Stimulated activated CD8-positive, alpha-beta memory T cell treated with anti-CD3 and anti-CD28 coated beads, Interleukin-7, amount 100 ng/mL, for 24 hours (primary cell): Measurements from ENCODE around the gene TMEM52B.
"Not testable (repeated sequence)": the region's sequence is repeated elsewhere in the genome, so short reads cannot be mapped to it uniquely, and the experiment has no call there.

Experiments
- DNase-seq: peaks from one replicate; pipeline ENCODE4 v3.0.0-alpha.2; 2020; ENCODE audit warnings: low read depth

TMEM52B gene

GRCh38 chr12:10211940-10212738 lies 33.3 kb downstream of the TMEM52B start:
- DNase-seq: peak; percentile 69

- DNase-seq: peak; percentile 50
Observed at GRCh38 chr12:10212739-10213131, 33.9 kb downstream of the TMEM52B start, which contains the start of gene GABARAPL1. GABARAPL1 (plus strand) TSS chr12:10212877; CDS start chr12:10213130, 253 bp downstream.

DNA sequence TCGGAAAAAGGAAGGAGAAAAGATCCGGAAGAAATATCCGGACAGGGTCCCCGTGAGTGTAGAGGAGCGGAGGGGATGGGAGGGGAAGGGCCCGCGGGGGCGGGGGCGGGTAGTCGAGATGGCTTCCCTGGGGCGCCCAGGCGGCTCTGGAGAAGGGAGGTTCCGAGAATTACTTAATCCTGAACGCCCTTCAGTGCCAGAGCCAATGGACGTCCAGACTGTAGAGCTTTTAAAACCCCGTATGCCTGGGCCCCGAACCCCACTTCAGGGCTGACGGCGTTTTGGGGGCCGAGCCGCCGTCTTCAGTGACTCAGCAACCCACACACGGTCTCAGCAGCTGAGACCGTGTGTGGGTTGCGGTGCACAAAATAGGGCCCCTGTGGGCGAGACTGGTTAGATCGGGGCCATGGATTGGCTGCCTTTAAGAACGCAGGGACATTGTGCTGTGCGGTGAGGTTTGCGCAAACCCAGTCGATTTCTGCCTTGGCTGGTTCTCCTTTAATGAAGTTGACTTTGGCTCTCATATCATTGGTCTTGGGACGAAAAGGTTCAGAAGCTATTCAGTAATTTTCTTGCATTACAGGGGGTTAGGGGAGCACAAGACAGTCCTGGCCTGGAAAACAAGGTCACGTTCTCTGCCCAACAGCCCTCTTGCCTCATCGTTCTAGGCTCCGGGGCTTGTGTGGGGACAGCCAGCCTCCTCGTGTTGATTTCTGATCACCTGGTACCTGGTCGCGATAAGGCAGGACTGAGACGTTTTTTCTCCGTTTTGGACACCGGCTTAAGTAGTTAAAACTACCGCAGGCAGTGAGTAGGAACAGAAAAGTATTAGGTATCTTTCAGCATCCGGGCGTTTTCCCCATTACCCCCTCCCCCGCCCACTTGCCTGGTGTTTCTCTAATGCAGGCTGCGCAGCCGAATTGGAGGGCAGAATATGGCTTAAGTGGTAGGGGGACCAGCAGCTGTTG lies 34.6 kb downstream of the TMEM52B start:
- peak; percentile 68 for DNase-seq

GRCh38 chr12:10214136-10214894 lies 35.5 kb downstream of the TMEM52B start:
- DNase-seq: no peak

DNA sequence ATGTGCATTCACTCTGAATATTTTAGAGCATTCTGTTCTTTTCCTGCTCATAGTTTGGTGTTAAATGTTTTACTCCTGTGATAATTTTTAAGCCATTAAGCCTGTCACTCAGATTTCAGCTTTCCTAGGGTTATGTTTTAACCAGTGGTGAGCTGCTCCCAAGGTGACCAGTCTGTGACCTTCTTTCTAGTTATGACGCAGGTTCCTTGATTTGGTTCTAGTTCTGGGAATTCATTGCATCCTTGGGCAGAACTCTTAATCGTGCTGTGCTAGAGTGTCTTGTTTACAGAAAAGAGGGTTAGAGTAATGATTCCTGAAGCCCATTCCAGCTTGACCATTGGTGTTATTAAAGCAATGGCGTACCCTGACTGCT lies 36.0 kb downstream of the TMEM52B start:
- no peak for DNase-seq

DNA sequence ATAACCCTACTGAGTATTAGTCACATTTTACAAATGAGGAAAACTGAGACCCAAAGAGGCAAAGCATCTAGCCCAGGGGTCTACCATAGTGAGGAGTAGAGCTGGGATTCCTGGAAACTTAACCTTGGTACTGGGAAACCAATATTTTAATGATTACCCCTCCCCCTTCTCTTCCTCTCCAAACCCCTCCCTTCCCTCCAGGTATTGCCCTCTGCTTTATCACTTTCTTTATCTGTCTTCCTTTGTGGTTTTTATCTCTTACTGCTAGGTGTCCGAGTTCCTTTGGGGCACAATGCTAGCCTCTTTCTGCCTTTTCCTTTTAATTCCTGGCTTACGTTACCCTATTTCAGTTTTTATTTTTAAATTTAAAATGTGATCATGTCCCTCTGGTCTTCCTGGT lies 36.6 kb downstream of the TMEM52B start:
- DNase-seq: no peak

GRCh38 chr12:10215946-10216345 lies 37.1 kb downstream of the TMEM52B start:
- not testable (repeated sequence) for DNase-seq

- DNase-seq: no peak
Observed at GRCh38 chr12:10218021-10218420, 39.2 kb downstream of the TMEM52B start.

DNA sequence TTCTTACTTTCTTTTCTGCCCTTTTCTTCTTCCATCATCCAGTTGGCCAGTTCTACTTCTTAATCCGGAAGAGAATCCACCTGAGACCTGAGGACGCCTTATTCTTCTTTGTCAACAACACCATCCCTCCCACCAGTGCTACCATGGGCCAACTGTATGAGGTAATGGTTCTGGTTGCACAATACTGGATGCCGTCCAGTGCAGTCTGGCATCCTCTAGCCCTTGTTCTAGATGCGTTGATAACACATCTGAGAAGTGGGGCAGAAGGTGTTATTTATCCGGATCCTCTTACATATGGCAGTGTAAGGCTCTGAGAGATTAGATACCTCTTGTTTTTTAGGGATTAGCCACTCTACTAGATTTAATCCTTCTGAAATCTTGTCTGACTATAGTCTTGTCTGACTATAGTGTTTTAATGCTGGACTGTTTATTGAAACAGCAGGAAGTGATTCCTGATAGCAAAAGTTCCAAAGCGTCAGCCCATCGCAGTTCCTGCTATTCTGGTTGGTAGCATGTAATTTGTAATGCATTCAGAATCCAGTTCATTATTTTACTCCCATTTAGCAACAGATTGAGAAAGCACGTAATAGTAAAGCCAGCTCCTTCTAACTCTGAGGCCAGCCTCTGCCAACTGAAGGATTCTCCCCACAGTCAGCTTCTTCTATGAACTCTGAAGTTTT lies 41.7 kb downstream of the TMEM52B start:
- DNase-seq: no peak

GRCh38 chr12:10221846-10222245 lies 43.0 kb downstream of the TMEM52B start:
- no peak for DNase-seq

GRCh38 chr12:10223208-10223607 lies 44.4 kb downstream of the TMEM52B start:
- DNase-seq: no peak

DNA sequence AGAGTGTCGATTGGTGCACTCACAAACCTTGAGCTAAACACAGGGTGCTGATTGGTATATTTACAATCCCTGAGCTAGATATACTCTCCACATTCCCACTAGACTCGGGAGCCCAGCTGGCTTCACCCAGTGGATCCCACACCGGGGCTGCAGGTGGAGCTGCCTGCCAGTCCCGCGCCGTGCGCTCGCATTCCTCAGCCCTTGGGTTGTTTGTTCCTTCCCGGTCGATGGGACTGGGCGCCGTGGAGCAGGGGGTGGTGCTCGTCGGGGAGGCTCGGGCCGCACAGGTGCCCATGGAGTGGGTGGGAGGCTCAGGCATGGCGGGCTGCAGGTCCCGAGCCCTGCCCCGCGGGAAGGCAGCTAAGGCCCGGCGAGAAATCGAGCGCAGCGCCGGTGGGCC lies 46.6 kb downstream of the TMEM52B start:
- DNase-seq: not testable (repeated sequence)

DNA sequence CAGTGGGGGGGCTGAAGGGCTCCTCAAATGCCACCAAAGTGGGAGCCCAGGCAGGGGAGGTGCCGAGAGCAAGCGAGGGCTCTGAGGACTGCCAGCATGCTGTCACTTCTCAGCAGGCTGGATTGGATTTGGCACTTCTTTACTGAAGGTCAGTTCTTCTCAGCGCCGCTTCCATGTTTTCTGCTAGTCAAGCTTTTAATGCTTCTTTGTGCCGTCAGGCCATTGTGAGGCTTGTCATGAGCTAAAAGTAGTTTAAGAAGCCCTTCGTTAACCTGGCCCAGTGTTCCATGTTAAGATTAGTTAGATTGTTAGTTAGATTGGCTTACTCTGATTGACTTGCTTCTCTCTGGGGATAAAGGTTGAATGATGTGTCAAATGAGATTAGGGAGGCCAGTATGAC lies 47.3 kb downstream of the TMEM52B start:
- no peak for DNase-seq

GRCh38 chr12:10226731-10227130 lies 47.9 kb downstream of the TMEM52B start:
- no peak for DNase-seq

- no peak for DNase-seq
Observed at GRCh38 chr12:10227648-10228047, 48.8 kb downstream of the TMEM52B start.

- no peak for DNase-seq
Observed at GRCh38 chr12:10234562-10234961, 55.7 kb downstream of the TMEM52B start.

GRCh38 chr12:10235761-10236631 lies 57.2 kb downstream of the TMEM52B start:
- peak; percentile 30 for DNase-seq

GRCh38 chr12:10236720-10237119 lies 57.9 kb downstream of the TMEM52B start:
- DNase-seq: no peak

- DNase-seq: no peak
Observed at GRCh38 chr12:10238526-10238925, 59.7 kb downstream of the TMEM52B start.

DNA sequence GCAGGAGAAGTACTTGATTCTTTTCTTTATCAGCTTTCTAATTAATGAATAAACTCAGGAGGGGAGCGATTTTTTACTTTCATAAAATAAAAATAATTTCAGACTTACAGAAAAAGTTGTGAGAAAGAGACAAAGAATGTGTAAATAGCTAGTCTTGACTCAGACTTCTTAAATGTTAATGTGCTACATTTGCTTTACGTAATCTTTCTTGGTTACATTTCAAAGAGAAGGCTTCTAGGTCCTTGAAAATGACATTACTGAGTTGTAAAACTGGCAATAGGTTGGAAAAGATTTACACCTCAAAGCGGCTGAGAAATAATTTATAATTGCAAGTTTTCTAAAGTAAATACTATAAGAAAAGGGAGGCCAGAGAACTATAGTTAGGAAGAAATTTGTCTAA lies 62.5 kb downstream of the TMEM52B start:
- no peak for DNase-seq
